ACHN (cell line): ENCODE results near the gene CBX2.

Source experiments
- DNase-seq: peaks from one replicate; pipeline ENCODE4 v3.0.0-alpha.2; 2015
- in situ Hi-C: cut with HindIII; loops from 2 replicates; pipeline ENCODE4 v1.10.0; 2017; ENCODE audit warnings: low sequenced_read_pairs, low pct_ligation_motif_present, low pct_unique_long_range_greater_than_20kb

Gene CBX2

GRCh38 chr17:79818026-79818758 lies 40.2 kb downstream of the CBX2 start:
- in situ Hi-C loops = no loop called here
- no peak for DNase-seq

GRCh38 chr17:79819085-79819484 lies 41.1 kb downstream of the CBX2 start:
- no peak for DNase-seq
- in situ Hi-C loops = no loop called here

- DNase-seq = no peak
- in situ Hi-C loops = no loop called here
Measured at GRCh38 chr17:79819534-79820276, 41.8 kb downstream of the CBX2 start.

GRCh38 chr17:79820959-79821330 lies 43.0 kb downstream of the CBX2 start:
- DNase-seq = no peak
- in situ Hi-C loops = no loop called here

- no peak for DNase-seq
- in situ Hi-C loops = no loop called here
Measured at GRCh38 chr17:79821331-79822095, 43.6 kb downstream of the CBX2 start.

GRCh38 chr17:79822583-79823124 lies 44.7 kb downstream of the CBX2 start:
- DNase-seq = no peak
- in situ Hi-C loops = no loop called here

GRCh38 chr17:79824234-79824633 lies 46.3 kb downstream of the CBX2 start:
- in situ Hi-C loops = no loop called here
- DNase-seq = no peak

GRCh38 chr17:79824893-79825579 lies 47.1 kb downstream of the CBX2 start:
- DNase-seq = no peak
- in situ Hi-C loops = no loop called here

GRCh38 chr17:79825580-79825921 lies 47.6 kb downstream of the CBX2 start:
- no peak for DNase-seq
- in situ Hi-C loops = no loop called here

- DNase-seq = no peak
- in situ Hi-C loops = no loop called here
Measured at GRCh38 chr17:79826204-79826680, 48.3 kb downstream of the CBX2 start.

GRCh38 chr17:79826841-79827578 lies 49.1 kb downstream of the CBX2 start:
- DNase-seq = no peak
- in situ Hi-C loops = no loop called here

- DNase-seq = no peak
- in situ Hi-C loops = no loop called here
Measured at GRCh38 chr17:79829004-79829403, 51.1 kb downstream of the CBX2 start.

- in situ Hi-C loops = no loop called here
- DNase-seq = no peak
Measured at GRCh38 chr17:79829457-79829856, 51.5 kb downstream of the CBX2 start.

GRCh38 chr17:79830303-79830702 lies 52.4 kb downstream of the CBX2 start:
- in situ Hi-C loops = no loop called here
- DNase-seq = no peak

GRCh38 chr17:79830763-79831264 lies 52.9 kb downstream of the CBX2 start:
- in situ Hi-C loops = no loop called here

GRCh38 chr17:79831265-79832217 lies 53.6 kb downstream of the CBX2 start:
- in situ Hi-C loops = no loop called here
- DNase-seq = peak; percentile 63

More at GRCh38 chr17:79830763-79831264, 52.9 kb downstream of the CBX2 start:
- no peak for DNase-seq
